SU-DHL-6 (cell line): ENCODE data around the gene OR2H1.

Experiments
- H2AFZ ChIP-seq: fragments of 200-600 bp; sonication (generic); 2 replicates; pipeline ENCODE4 v1.6.1; 2014; ENCODE audit warnings: low read depth, mild to moderate bottlenecking, moderate library complexity, mixed read lengths, antibody characterized with exemption, low read length; ENCODE audit not compliant: severe bottlenecking
- H3F3A ChIP-seq: fragments of 200-600 bp; shearing (Covaris generic); 2 replicates; pipeline ENCODE4 v1.6.0; 2016; ENCODE audit warnings: antibody characterized with exemption, mild to moderate bottlenecking; ENCODE audit not compliant: insufficient read depth
- H3K27ac ChIP-seq: fragments of 200-600 bp; sonication (generic); 2 replicates; pipeline ENCODE4 v1.5.1; 2016; ENCODE audit warnings: low read depth, mild to moderate bottlenecking, low read length, moderate library complexity, mixed read lengths
- H3K27me3 ChIP-seq: fragments of 200-600 bp; sonication (generic), shearing (Covaris generic); 2 replicates; pipeline ENCODE4 v1.6.0; 2014; ENCODE audit warnings: mild to moderate bottlenecking, low read length
- H3K36me3 ChIP-seq: fragments of 200-600 bp; sonication (generic); 2 replicates; pipeline ENCODE4 v1.6.1; 2014; ENCODE audit warnings: mild to moderate bottlenecking, low read length, mixed read lengths
- H3K4me2 ChIP-seq: fragments of 300-600, 200-600 bp; shearing (Covaris generic), sonication (generic); 2 replicates; pipeline ENCODE4 v1.6.0; 2014; ENCODE audit warnings: low read length, low read depth, mild to moderate bottlenecking; ENCODE audit not compliant: poor library complexity, severe bottlenecking
- H3K4me3 ChIP-seq: fragments of 200-600 bp; sonication (generic); 2 replicates; pipeline ENCODE4 v1.5.1; 2014; ENCODE audit warnings: antibody characterized with exemption, low read length, mild to moderate bottlenecking, mixed read lengths; ENCODE audit not compliant: insufficient read depth, poor library complexity, severe bottlenecking
- H3K79me2 ChIP-seq: fragments of 200-600 bp; sonication (generic); 2 replicates; pipeline ENCODE4 v1.6.1; 2014; ENCODE audit warnings: mild to moderate bottlenecking, low read length, moderate library complexity; ENCODE audit not compliant: insufficient read depth
- H3K9ac ChIP-seq: fragments of 200-600 bp; sonication (generic); 2 replicates; pipeline ENCODE4 v1.7.0; 2014; ENCODE audit warnings: mild to moderate bottlenecking, low read length
- H3K9me2 ChIP-seq: fragments of 200-600 bp; sonication (generic); replicated peaks from 2 replicates; pipeline ENCODE4 v1.6.1; 2014; ENCODE audit warnings: low read length; ENCODE audit not compliant: insufficient read depth
- H3K9me3 ChIP-seq: fragments of 200-600 bp; sonication (generic); 2 replicates; pipeline ENCODE4 v1.6.1; 2014; ENCODE audit warnings: low read length, mixed read lengths; ENCODE audit not compliant: insufficient read depth
- H4K20me1 ChIP-seq: fragments of 200-600 bp; sonication (generic); 2 replicates; pipeline ENCODE4 v1.6.1; 2014; ENCODE audit warnings: low read depth, mild to moderate bottlenecking, antibody characterized with exemption, low read length, moderate library complexity, mixed read lengths
- EZH2phosphoT487 ChIP-seq: fragments of 200-600 bp; sonication (generic), shearing (Covaris generic); conservative IDR thresholded peaks from 2 replicates; pipeline ENCODE4 v1.6.1; 2018; ENCODE audit warnings: mild to moderate bottlenecking, antibody characterized with exemption, low read length, moderate library complexity, mixed read lengths
- TF ChIP-seq, protein P1 (sequence below): fragments of 200-600 bp; sonication (generic); IDR thresholded peaks from one replicate; pipeline ENCODE4 v1.5.1; 2017; ENCODE audit warnings: antibody characterized with exemption, mild to moderate bottlenecking, low read length, moderate library complexity; ENCODE audit not compliant: insufficient read depth, poor library complexity, severe bottlenecking

The OR2H1 gene

DNA sequence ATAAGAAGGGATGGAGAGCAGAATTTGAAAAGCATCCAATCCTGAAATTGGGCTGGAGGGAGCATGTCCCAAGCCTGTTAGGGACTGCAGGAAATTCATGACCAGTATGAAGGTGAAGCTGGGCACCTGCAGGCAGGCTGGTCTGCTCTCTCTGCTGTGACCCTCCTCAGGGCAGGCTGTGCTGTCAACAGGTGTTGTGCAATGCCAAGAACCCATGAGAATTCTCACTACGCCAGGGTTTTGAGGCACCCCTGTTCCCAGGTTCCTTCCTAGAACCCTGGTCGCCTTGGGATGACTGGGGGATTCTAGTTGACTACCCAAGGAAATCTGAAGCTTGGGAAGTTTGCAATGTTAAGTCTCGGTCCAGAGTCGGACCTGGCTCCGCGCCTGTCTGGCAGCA is 44.2 kb downstream of the OR2H1 start:
- H3F3A ChIP-seq: no peaks in the 10 kb centered on the region
- H3K4me3 ChIP-seq: no peak overlapping the region
- H3K27ac ChIP-seq: no peak overlapping the region
- H3K79me2 ChIP-seq: no peaks in the 10 kb centered on the region
- H2AFZ ChIP-seq: no peak overlapping the region
- no peak overlapping the region for H3K9ac ChIP-seq
- no peak for TF ChIP-seq EZH2phosphoT487
- TF ChIP-seq, protein P1, sequence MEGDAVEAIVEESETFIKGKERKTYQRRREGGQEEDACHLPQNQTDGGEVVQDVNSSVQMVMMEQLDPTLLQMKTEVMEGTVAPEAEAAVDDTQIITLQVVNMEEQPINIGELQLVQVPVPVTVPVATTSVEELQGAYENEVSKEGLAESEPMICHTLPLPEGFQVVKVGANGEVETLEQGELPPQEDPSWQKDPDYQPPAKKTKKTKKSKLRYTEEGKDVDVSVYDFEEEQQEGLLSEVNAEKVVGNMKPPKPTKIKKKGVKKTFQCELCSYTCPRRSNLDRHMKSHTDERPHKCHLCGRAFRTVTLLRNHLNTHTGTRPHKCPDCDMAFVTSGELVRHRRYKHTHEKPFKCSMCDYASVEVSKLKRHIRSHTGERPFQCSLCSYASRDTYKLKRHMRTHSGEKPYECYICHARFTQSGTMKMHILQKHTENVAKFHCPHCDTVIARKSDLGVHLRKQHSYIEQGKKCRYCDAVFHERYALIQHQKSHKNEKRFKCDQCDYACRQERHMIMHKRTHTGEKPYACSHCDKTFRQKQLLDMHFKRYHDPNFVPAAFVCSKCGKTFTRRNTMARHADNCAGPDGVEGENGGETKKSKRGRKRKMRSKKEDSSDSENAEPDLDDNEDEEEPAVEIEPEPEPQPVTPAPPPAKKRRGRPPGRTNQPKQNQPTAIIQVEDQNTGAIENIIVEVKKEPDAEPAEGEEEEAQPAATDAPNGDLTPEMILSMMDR: no peak
- H3K36me3 ChIP-seq: no peaks in the 10 kb centered on the region
- no peaks in the 10 kb centered on the region for H3K27me3 ChIP-seq
- no peaks in the 10 kb centered on the region for H3K9me3 ChIP-seq
- H4K20me1 ChIP-seq: no peaks in the 10 kb centered on the region
- H3K9me2 ChIP-seq: no peaks in the 10 kb centered on the region
- no peak overlapping the region for H3K4me2 ChIP-seq

DNA sequence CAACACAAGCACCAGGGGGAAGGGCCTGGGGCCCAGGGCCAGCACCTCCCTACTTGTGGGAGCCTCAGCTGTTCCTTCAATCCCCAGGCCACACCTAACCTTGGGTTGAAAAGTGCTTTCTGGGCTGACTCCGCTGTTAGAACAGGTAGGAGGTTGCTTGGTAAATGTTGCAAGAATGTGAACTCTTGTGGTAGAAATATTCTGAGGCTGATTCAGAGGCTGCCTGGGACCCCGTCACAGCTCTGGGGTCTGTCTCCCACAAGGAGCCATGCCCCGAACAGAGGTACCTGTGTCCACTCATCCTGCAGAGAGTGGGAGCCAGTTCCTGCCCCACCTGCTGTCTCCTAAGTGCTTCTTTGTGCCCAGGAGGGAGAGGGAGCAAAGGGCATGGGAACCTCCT is 45.2 kb downstream of the OR2H1 start:
- Histone ChIP-seq H3K79me2 (no peaks in the 10 kb centered on the region), H3K27me3 (no peaks in the 10 kb centered on the region), H3K4me2 (no peak overlapping the region)

DNA sequence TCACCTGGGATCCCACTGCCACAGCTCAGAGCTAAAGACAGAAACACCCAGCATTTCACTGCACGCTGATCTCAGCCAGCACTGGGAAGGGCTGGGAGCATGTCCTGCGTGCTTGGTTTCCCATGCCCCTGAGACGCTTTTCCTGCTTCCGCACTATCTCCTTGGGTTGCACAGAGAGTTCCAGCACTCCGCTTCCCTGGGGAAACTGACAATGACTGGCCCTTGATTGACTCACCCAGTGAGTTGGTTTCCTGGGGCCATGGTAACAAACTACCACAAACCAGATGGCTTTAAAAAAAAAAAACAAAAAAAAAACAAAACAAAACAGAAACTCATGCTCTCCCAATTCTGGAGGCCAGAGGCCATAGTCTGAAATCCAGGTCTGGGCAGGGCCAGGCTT is 45.6 kb downstream of the OR2H1 start:
- Histone ChIP-seq H3K9me3 (no peaks in the 10 kb centered on the region), H3F3A (no peaks in the 10 kb centered on the region), H3K9ac (no peak overlapping the region), H4K20me1 (no peaks in the 10 kb centered on the region), H3K79me2 (no peaks in the 10 kb centered on the region), H3K27ac (no peak overlapping the region), H3K9me2 (no peaks in the 10 kb centered on the region), H2AFZ (no peak overlapping the region), H3K4me3 (no peak overlapping the region), H3K27me3 (no peaks in the 10 kb centered on the region), H3K4me2 (no peak overlapping the region), H3K36me3 (no peaks in the 10 kb centered on the region)
- TF ChIP-seq EZH2phosphoT487: no peak
- TF ChIP-seq, protein P1: no peak

More for the DNA sequence above, 45.2 kb downstream of the OR2H1 start:
- H3K36me3 ChIP-seq: no peaks in the 10 kb centered on the region
- H3F3A ChIP-seq: no peaks in the 10 kb centered on the region
- no peak overlapping the region for H3K27ac ChIP-seq
- no peak overlapping the region for H2AFZ ChIP-seq
- TF ChIP-seq EZH2phosphoT487: no peak
- TF ChIP-seq, protein P1: no peak
- no peaks in the 10 kb centered on the region for H3K9me3 ChIP-seq
- no peaks in the 10 kb centered on the region for H3K9me2 ChIP-seq
- no peaks in the 10 kb centered on the region for H4K20me1 ChIP-seq
- no peak overlapping the region for H3K4me3 ChIP-seq
- no peak overlapping the region for H3K9ac ChIP-seq

DNA sequence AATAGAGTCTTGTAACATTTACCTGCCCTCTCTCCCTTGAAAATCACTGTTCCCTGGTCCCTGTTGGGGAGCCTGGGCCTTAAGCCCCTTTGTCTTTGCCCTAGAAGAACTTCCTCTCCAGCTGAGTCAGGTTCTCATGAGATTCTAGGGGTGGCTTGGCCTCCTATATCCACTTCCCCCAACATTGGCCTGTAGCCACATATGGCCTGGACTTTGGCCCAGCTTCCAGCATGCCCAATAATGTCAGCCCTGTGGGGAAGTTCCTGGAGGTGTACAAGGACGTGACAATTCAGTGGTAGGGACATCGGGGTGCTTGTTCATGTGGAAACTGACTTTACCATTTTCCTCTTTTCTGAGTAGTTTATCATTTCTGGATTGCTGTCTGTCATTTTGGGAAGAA is 48.0 kb downstream of the OR2H1 start:
- Histone ChIP-seq H3K79me2 (no peaks in the 10 kb centered on the region), H2AFZ (no peak overlapping the region), H3K9me2 (no peaks in the 10 kb centered on the region), H3F3A (no peaks in the 10 kb centered on the region), H3K9ac (no peak overlapping the region), H4K20me1 (no peaks in the 10 kb centered on the region), H3K27me3 (no peaks in the 10 kb centered on the region), H3K4me3 (no peak overlapping the region), H3K4me2 (no peak overlapping the region), H3K36me3 (no peaks in the 10 kb centered on the region), H3K27ac (no peak overlapping the region), H3K9me3 (no peaks in the 10 kb centered on the region)
- TF ChIP-seq, protein P1: no peak
